ENCODE measurements around the gene NLRP12.
"Not testable (repeated sequence)": the region's sequence is repeated elsewhere in the genome, so short reads cannot be mapped to it uniquely, and the experiment has no call there.

The NLRP12 gene

GRCh38 chr19:53775524-53775923, 48.6 kb downstream of the NLRP12 start:
- TF ChIP-seq SNAI2 (CRISPR knock-in tag; IDR thresholded peaks at IDR 0.05) = no peak
- TF ChIP-seq ZFP30 (CRISPR knock-in tag; IDR thresholded peaks at IDR 0.05) = no peak
- no peak for TF ChIP-seq TSHZ2 (CRISPR knock-in tag; IDR thresholded peaks at IDR 0.05)
- no peak for TF ChIP-seq PATZ1 (CRISPR knock-in tag; IDR thresholded peaks at IDR 0.05; ENCODE audit: borderline replicate concordance)
- TF ChIP-seq ZC3H10 (CRISPR knock-in tag; IDR thresholded peaks at IDR 0.05) = no peak
- TF ChIP-seq POU6F1 (CRISPR knock-in tag; IDR thresholded peaks at IDR 0.05; ENCODE audit: borderline replicate concordance, low read depth) = no peak
- TF ChIP-seq ZNF8 (CRISPR knock-in tag; IDR thresholded peaks at IDR 0.05) = no peak
- no peak for TF ChIP-seq TCF4 (CRISPR knock-in tag; IDR thresholded peaks at IDR 0.05; ENCODE audit: borderline replicate concordance)
- no peak for TF ChIP-seq RARB (CRISPR knock-in tag; IDR thresholded peaks at IDR 0.05)
- TF ChIP-seq ARNTL (CRISPR knock-in tag; IDR thresholded peaks at IDR 0.05; ENCODE audit: borderline replicate concordance, low read depth) = no peak
- no peak for TF ChIP-seq ISL1 (CRISPR knock-in tag; IDR thresholded peaks at IDR 0.05)
- TF ChIP-seq CREB5 (CRISPR knock-in tag; IDR thresholded peaks at IDR 0.05; ENCODE audit: low read depth) = no peak
- no peak for TF ChIP-seq GLIS3 (CRISPR knock-in tag; IDR thresholded peaks at IDR 0.05)
- no peak for TF ChIP-seq ESRRG (CRISPR knock-in tag; IDR thresholded peaks at IDR 0.05)
- no peak for TF ChIP-seq ZNF70 (CRISPR knock-in tag; IDR thresholded peaks at IDR 0.05)
- TF ChIP-seq BACH2 (CRISPR knock-in tag; IDR thresholded peaks at IDR 0.05; ENCODE audit: borderline replicate concordance) = no peak
- no peak for TF ChIP-seq ZFP3 (CRISPR knock-in tag; IDR thresholded peaks at IDR 0.05)
- no peak for TF ChIP-seq CSRNP3 (CRISPR knock-in tag; IDR thresholded peaks at IDR 0.05)
- no peak for TF ChIP-seq PPARA (CRISPR knock-in tag; IDR thresholded peaks at IDR 0.05; ENCODE audit: borderline replicate concordance)
- TF ChIP-seq CSDC2 (CRISPR knock-in tag; IDR thresholded peaks at IDR 0.05) = no peak
- no peak for ATAC-seq

GRCh38 chr19:53774491-53774890, 49.6 kb downstream of the NLRP12 start:
- not testable (repeated sequence) for ATAC-seq

GRCh38 chr19:53773999-53774398, 50.1 kb downstream of the NLRP12 start:
- no peak for ATAC-seq
- TF ChIP-seq ZNF565 (CRISPR knock-in tag; conservative IDR thresholded peaks at IDR 0.05; ENCODE audit: low read depth) (no peak), CSDC2 (CRISPR knock-in tag; IDR thresholded peaks at IDR 0.05) (no peak), CSRNP3 (CRISPR knock-in tag; IDR thresholded peaks at IDR 0.05) (no peak), ZC3H10 (CRISPR knock-in tag; IDR thresholded peaks at IDR 0.05) (no peak), ZFP3 (CRISPR knock-in tag; IDR thresholded peaks at IDR 0.05) (no peak), ZFP30 (CRISPR knock-in tag; IDR thresholded peaks at IDR 0.05) (no peak), TCF4 (CRISPR knock-in tag; IDR thresholded peaks at IDR 0.05; ENCODE audit: borderline replicate concordance) (no peak)

Data from SK-N-SH treated with all-trans-retinoic acid at 6 μM for 48 hours (cell line).